Stomach (tissue), 4 donors: ENCODE measurements around the gene ZNF385D.

Source experiments
- CTCF ChIP-seq, 7 experiments: fragments of 450-650 bp in 4 of 7; fragments of 200-600 bp in 3 of 7; sonication (generic) in 3 of 7; IDR thresholded peaks; one replicate each; pipeline ENCODE4 v1.5.1; 2016 to 2019; ENCODE audit warnings: antibody characterized with exemption in 7 of 7, control low read depth in 2 of 7, mild to moderate bottlenecking in 1 of 7
- POLR2AphosphoS5 ChIP-seq, 3 donors: sonication (generic); formaldehyde crosslinking; IDR thresholded peaks; one replicate each; pipeline ENCODE4 v1.6.1; 2016; ENCODE audit warnings: antibody characterized with exemption in 3 of 3

GRCh38 chr3:21751886-21752285, 876 bp upstream of the ZNF385D start:
- TF ChIP-seq CTCF (IDR thresholded peaks at IDR 0.05) (no peak), POLR2AphosphoS5 (IDR thresholded peaks at IDR 0.05) (no peak)
